ENCODE results near the gene ATXN1. TPM values are rescaled to one million over a fixed set of nuclear protein-coding genes. Genes with fewer than 3 reads are reported as not detected.

Gene ATXN1
- total and polyA plus RNA-seq, 2 of the 8 experiments (the other 6 are each of a cell fraction or from before 2014, with no cell fraction given), result 1.6 to 4.0 TPM

- no peak for TF ChIP-seq CHD7 (IDR thresholded peaks at IDR 0.05; ENCODE audit: insufficient replicate concordance, low read length)
- TF ChIP-seq EGR1 (IDR thresholded peaks at IDR 0.05; ENCODE audit: borderline replicate concordance, low read depth, low read length), result no peak
- TF ChIP-seq CTCF (IDR thresholded peaks at IDR 0.05; ENCODE audit: control extremely low read depth in 1 of 3, insufficient read depth in 1 of 3, low read depth in 1 of 3, low read length in 3 of 3), result no peak
- TF ChIP-seq CTBP2 (IDR thresholded peaks at IDR 0.05; ENCODE audit: borderline replicate concordance, insufficient read depth, insufficient read length, low read length), result no peak
- TF ChIP-seq JUND (IDR thresholded peaks at IDR 0.05; ENCODE audit: low read length), result no peak
- no peak for TF ChIP-seq ASH2L (IDR thresholded peaks at IDR 0.05; ENCODE audit: low read length)
- TF ChIP-seq RFX5 (IDR thresholded peaks at IDR 0.05; ENCODE audit: borderline replicate concordance, low read depth, low read length), result no peak
- TF ChIP-seq ZNF274 (IDR thresholded peaks at IDR 0.05; ENCODE audit: borderline replicate concordance, extremely low read depth, low read length), result no peak
- no peak for TF ChIP-seq POU5F1 (IDR thresholded peaks at IDR 0.05; ENCODE audit: low read depth, low read length)
Observed at GRCh38 chr6:16264785-16265184, 496.5 kb downstream of the ATXN1 start (continued).
